NCI-H1930 (cell line): ENCODE results near the gene EPB41L4A.
"Not testable (repeated sequence)": the region's sequence is repeated elsewhere in the genome, so short reads cannot be mapped to it uniquely, and the experiment has no call there.

Experiments
- DNase-seq, 2 experiments: peaks; one replicate each; lab custom pipeline; 2025; lab: John Stamatoyannopoulos, UW

The EPB41L4A gene

GRCh38 chr5:112208699-112209615 lies 210.1 kb downstream of the EPB41L4A start:
- no peak for DNase-seq

- DNase-seq, result not testable (repeated sequence)
Observed at GRCh38 chr5:112208195-112208594, 210.9 kb downstream of the EPB41L4A start.

GRCh38 chr5:112205846-112206245 lies 213.2 kb downstream of the EPB41L4A start:
- no peak for DNase-seq

- no peak for DNase-seq
Observed at GRCh38 chr5:112203229-112203628, 215.8 kb downstream of the EPB41L4A start.

GRCh38 chr5:112202694-112203093 lies 216.4 kb downstream of the EPB41L4A start:
- DNase-seq, result no peak

- DNase-seq, result no peak
Observed at GRCh38 chr5:112201141-112201540, 217.9 kb downstream of the EPB41L4A start.

GRCh38 chr5:112200131-112200530 lies 218.9 kb downstream of the EPB41L4A start:
- no peak for DNase-seq

- DNase-seq, result no peak
Observed at GRCh38 chr5:112196584-112196983, 222.5 kb downstream of the EPB41L4A start.

GRCh38 chr5:112195924-112196323 lies 223.2 kb downstream of the EPB41L4A start:
- no peak for DNase-seq

- no peak for DNase-seq
Observed at GRCh38 chr5:112192866-112193265, 226.2 kb downstream of the EPB41L4A start.

- DNase-seq, result no peak
Observed at GRCh38 chr5:112192072-112192471, 227.0 kb downstream of the EPB41L4A start.

GRCh38 chr5:112189391-112189790 lies 229.7 kb downstream of the EPB41L4A start:
- DNase-seq, result no peak

GRCh38 chr5:112186401-112186990 lies 232.6 kb downstream of the EPB41L4A start:
- DNase-seq, result no peak

- DNase-seq, result no peak
Observed at GRCh38 chr5:112183874-112184273, 235.2 kb downstream of the EPB41L4A start.

GRCh38 chr5:112183103-112183711 lies 235.9 kb downstream of the EPB41L4A start:
- DNase-seq, result no peak

GRCh38 chr5:112179290-112179689 lies 239.8 kb downstream of the EPB41L4A start:
- no peak for DNase-seq

GRCh38 chr5:112174959-112175594 lies 244.0 kb downstream of the EPB41L4A start:
- peak in 1 of 2 experiments; percentile 1 for DNase-seq

GRCh38 chr5:112165897-112166737 lies 253.0 kb downstream of the EPB41L4A start:
- DNase-seq, result no peak

GRCh38 chr5:112165399-112165798 lies 253.7 kb downstream of the EPB41L4A start:
- no peak for DNase-seq

GRCh38 chr5:112163435-112163834 lies 255.6 kb downstream of the EPB41L4A start:
- no peak for DNase-seq

GRCh38 chr5:112161392-112161748 lies 257.7 kb downstream of the EPB41L4A start:
- no peak for DNase-seq
